HepG2 (cell line): ENCODE results near the gene USP27X. TPM values are rescaled to one million over a fixed set of nuclear protein-coding genes. Genes with fewer than 3 reads are reported as not detected.

Experiments used
- CBX1 ChIP-seq: IDR thresholded peaks from one replicate; pipeline ENCODE4 v1.6.1; 2016; ENCODE audit warnings: antibody characterized with exemption, low read depth
- CBX2 ChIP-seq, 2 experiments: fragments of 200-600 bp in 1 of 2; sonication (generic); formaldehyde crosslinking in 1 of 2; IDR thresholded peaks; 2 replicates each; pipeline versions ENCODE4 v1.7.0 to v1.8.1; 2018 to 2022; ENCODE audit warnings: low read depth in 2 of 2, low read length in 1 of 2, mild to moderate bottlenecking in 1 of 2, missing genetic modification reagents in 1 of 2
- CREB3 ChIP-seq: sonication (generic); formaldehyde crosslinking; IDR thresholded peaks from 2 replicates; pipeline ENCODE4 v1.5.0; 2020; ENCODE audit warnings: missing genetic modification reagents
- ELF3 ChIP-seq: IDR thresholded peaks from 2 replicates; pipeline ENCODE4 v1.6.1; 2016; ENCODE audit warnings: missing genetic modification reagents, missing compliant biosample characterization
- FOSL2 ChIP-seq: sonication (generic); formaldehyde crosslinking; IDR thresholded peaks from 2 replicates; pipeline ENCODE4 v1.4.0; 2020; ENCODE audit warnings: missing genetic modification reagents
- HNRNPL ChIP-seq: fragments of 200-400 bp; formaldehyde crosslinking; IDR thresholded peaks from 2 replicates; pipeline ENCODE4 v1.6.1; 2017; ENCODE audit warnings: mild to moderate bottlenecking, low read depth, low read length
- MEIS2 ChIP-seq: sonication (generic); formaldehyde crosslinking; IDR thresholded peaks from 2 replicates; pipeline ENCODE4 v1.9.0; 2021; ENCODE audit warnings: mild to moderate bottlenecking, missing genetic modification reagents
- PLRG1 ChIP-seq: fragments of 450-650 bp; conservative IDR thresholded peaks from 2 replicates; pipeline ENCODE4 v1.6.1; 2016
- POGZ ChIP-seq: sonication (generic); formaldehyde crosslinking; IDR thresholded peaks from 2 replicates; pipeline ENCODE4 v1.4.0; 2020; ENCODE audit warnings: mild to moderate bottlenecking, missing genetic modification reagents
- POLR2AphosphoS2 ChIP-seq: IDR thresholded peaks from 2 replicates; pipeline ENCODE4 v1.6.1; 2011; ENCODE audit warnings: low read depth, low read length, improper control_type of control experiment
- RXRB ChIP-seq: IDR thresholded peaks from 2 replicates; pipeline ENCODE4 v1.6.1; 2016; ENCODE audit warnings: borderline replicate concordance, missing genetic modification reagents, missing compliant biosample characterization
- SRF ChIP-seq: IDR thresholded peaks from 2 replicates; pipeline ENCODE4 v1.6.1; 2011; ENCODE audit warnings: mild to moderate bottlenecking, low read depth, low read length, moderate library complexity
- SUZ12 ChIP-seq: fragments of 150-350 bp; IDR thresholded peaks from 2 replicates; pipeline ENCODE4 v1.6.1; 2014; ENCODE audit warnings: low read depth, low read length
- ZNF331 ChIP-seq: sonication (generic); formaldehyde crosslinking; IDR thresholded peaks from 2 replicates; pipeline ENCODE4 v1.4.0; 2020; ENCODE audit warnings: missing genetic modification reagents
- ZNF572 ChIP-seq: sonication (generic); formaldehyde crosslinking; IDR thresholded peaks from 2 replicates; pipeline ENCODE4 v1.5.1; 2020; ENCODE audit warnings: mild to moderate bottlenecking, missing genetic modification reagents
- ZNF574 ChIP-seq: sonication (generic); formaldehyde crosslinking; IDR thresholded peaks from 2 replicates; pipeline ENCODE4 v1.4.0; 2020; ENCODE audit warnings: missing genetic modification reagents
- ZNF605 ChIP-seq: sonication (generic); formaldehyde crosslinking; IDR thresholded peaks from 2 replicates; pipeline ENCODE4 v1.8.0; 2022; ENCODE audit warnings: mild to moderate bottlenecking, missing genetic modification reagents
- ZNF639 ChIP-seq: conservative IDR thresholded peaks from 2 replicates; pipeline ENCODE4 v1.6.1; 2018; ENCODE audit warnings: missing genetic modification reagents
- ZNF670 ChIP-seq: sonication (generic); formaldehyde crosslinking; IDR thresholded peaks from 2 replicates; pipeline ENCODE4 v1.8.0; 2022; ENCODE audit warnings: mild to moderate bottlenecking, missing genetic modification reagents, borderline replicate concordance
- ZNF770 ChIP-seq: sonication (generic); formaldehyde crosslinking; IDR thresholded peaks from 2 replicates; pipeline ENCODE4 v1.5.0; 2020; ENCODE audit warnings: mild to moderate bottlenecking, missing genetic modification reagents
- ZNF839 ChIP-seq: sonication (generic); formaldehyde crosslinking; IDR thresholded peaks from 2 replicates; pipeline ENCODE4 v1.4.0; 2020; ENCODE audit warnings: missing genetic modification reagents, mild to moderate bottlenecking, borderline replicate concordance
- ZNF879 ChIP-seq: sonication (generic); formaldehyde crosslinking; IDR thresholded peaks from 2 replicates; pipeline ENCODE4 v1.8.1; 2023; ENCODE audit warnings: missing genetic modification reagents
- polyA plus RNA-seq, 8 experiments: library from polyadenylated mRNA; depleted of rRNA in 3 of 8; stranded (reverse) in 7 of 8; unstranded in 1 of 8; fragments of >200 nt; fragmentation: Illumina TruSeq in 4 of 8; extraction: Trizol in 4 of 8; gene quantifications; 2 replicates each; pipeline versions ENCODE4 v1.2.1 to v1.2.3, GENCODE V29; 2011 to 2016; ENCODE audit warnings: low read depth in 4 of 8, missing spikeins in 1 of 8, mixed read lengths in 1 of 8; ENCODE audit not compliant: insufficient read depth in 1 of 8
- total RNA-seq, 5 experiments: library from RNA; depleted of rRNA; stranded (reverse); fragments of >200 nt; fragmentation: Illumina TruSeq; extraction: Trizol; gene quantifications; 2 replicates each; pipeline ENCODE4 v1.2.3, GENCODE V29; 2016; ENCODE audit warnings: low read depth in 1 of 5

The USP27X gene
- total and polyA plus RNA-seq, 2 of the 13 experiments (the other 11 are each of a cell fraction or from before 2014, with no cell fraction given) = 7.2 to 9.7 TPM

GRCh38 chrX:49922291-49923241 lies 43.3 kb downstream of the USP27X start, which contains the start of gene CLCN5 (continued):
- TF ChIP-seq ZNF574 (peak; percentile 59), CREB3 (CRISPR knock-in tag) (no peak), ZNF839 (no peak), CBX1 (no peak), PLRG1 (no peak), ZNF879 (CRISPR knock-in tag) (no peak), ELF3 (CRISPR knock-in tag) (no peak), ZNF331 (no peak), POGZ (CRISPR knock-in tag) (peak; percentile 64; the same call in 1 of the 2 replicates), ZNF670 (CRISPR knock-in tag) (no peak), FOSL2 (CRISPR knock-in tag) (no peak), RXRB (CRISPR knock-in tag) (no peak), ZNF639 (CRISPR knock-in tag) (no peak), ZNF770 (no peak), POLR2AphosphoS2 (no peak), SUZ12 (no peak), HNRNPL (no peak), MEIS2 (CRISPR knock-in tag) (no peak), SRF (no peak), ZNF572 (no peak), CBX2 (IDR thresholded peaks at IDR 0.05; ENCODE audit: low read depth, low read length) (no peak), CBX2 (CRISPR knock-in tag; IDR thresholded peaks at IDR 0.05; ENCODE audit: low read depth) (no peak), ZNF605 (no peak)
